IMR-90 (cell line): ENCODE results near the gene IMP3. TPM values are rescaled to one million over a fixed set of nuclear protein-coding genes. Genes with fewer than 3 reads are reported as not detected.
"Not testable (repeated sequence)": the region's sequence is repeated elsewhere in the genome, so short reads cannot be mapped to it uniquely, and the experiment has no call there.

Experiments
- ATAC-seq: fragments of 200-7000 bp; cut with Tn5 transposase; 2 replicates; pipeline ENCODE4 v1.9.1; 2020; ENCODE audit warnings: low read depth, mild to moderate bottlenecking, moderate library complexity
- BruUV-seq: library from RNA; stranded (reverse); fragments of 400-500 nt; replicated peaks from 2 replicates; lab custom pipeline; 2021; lab: Mats Ljungman, UMichigan
- CTCF ChIA-PET: fragments of 300-600 bp; formaldehyde crosslinking; extraction: SDS; loops from one replicate; lab custom pipeline; 2021; ENCODE audit warnings: antibody characterized with exemption; lab: Yijun Ruan, JAX
- POLR2A ChIA-PET: fragments of 300-600 bp; sonication (Branson Sonifier 250); formaldehyde crosslinking; loops from one replicate; lab custom pipeline; 2022; ENCODE audit warnings: antibody characterized with exemption; ENCODE audit not compliant: unreplicated experiment; lab: Charles Lee
- DNase-seq: peaks from one replicate; pipeline ENCODE4 v3.0.0; 2013
- H2AFZ ChIP-seq: replicated peaks from 2 replicates; pipeline ENCODE3; 2013; ENCODE audit warnings: low read length, mild to moderate bottlenecking; ENCODE audit not compliant: poor library complexity
- H2AK5ac ChIP-seq: 2 replicates; pipeline ENCODE4 v1.6.1; 2013; ENCODE audit warnings: low read depth, low read length, inconsistent platforms
- H2AK9ac ChIP-seq: replicated peaks from 2 replicates; pipeline ENCODE3; 2013; ENCODE audit warnings: mild to moderate bottlenecking, low read depth, low read length, moderate library complexity; ENCODE audit not compliant: poor library complexity
- H2BK120ac ChIP-seq: 2 replicates; pipeline ENCODE4 v1.6.1; 2013; ENCODE audit warnings: low read depth, low read length, inconsistent platforms
- H2BK15ac ChIP-seq: 3 replicates; pipeline ENCODE4 v1.6.1; 2013; ENCODE audit warnings: low read depth, low read length, inconsistent platforms
- H2BK20ac ChIP-seq: 2 replicates; pipeline ENCODE4 v1.6.1; 2013; ENCODE audit warnings: low read depth, mild to moderate bottlenecking, inconsistent platforms, low read length, moderate library complexity
- H2BK5ac ChIP-seq: 2 replicates; pipeline ENCODE4 v1.6.1; 2013; ENCODE audit warnings: mild to moderate bottlenecking, low read depth, low read length, inconsistent platforms; ENCODE audit not compliant: poor library complexity, severe bottlenecking
- H3K14ac ChIP-seq: replicated peaks from 2 replicates; pipeline ENCODE4 v1.6.1; 2013; ENCODE audit warnings: low read depth, low read length, inconsistent platforms
- H3K18ac ChIP-seq: 2 replicates; pipeline ENCODE4 v1.6.1; 2013; ENCODE audit warnings: low read depth, low read length, control low read depth
- H3K23ac ChIP-seq: 2 replicates; pipeline ENCODE4 v1.6.1; 2013; ENCODE audit warnings: low read depth, low read length, inconsistent platforms
- H3K27ac ChIP-seq: 2 replicates; pipeline ENCODE4 v1.5.1; 2013; ENCODE audit warnings: mild to moderate bottlenecking, control low read depth, low read length; ENCODE audit not compliant: insufficient read depth
- H3K27me3 ChIP-seq: 2 replicates; pipeline ENCODE4 v1.6.1; 2013; ENCODE audit warnings: low read length; ENCODE audit not compliant: control insufficient read depth, insufficient read depth
- H3K36me3 ChIP-seq: 2 replicates; pipeline ENCODE4 v1.6.1; 2013; ENCODE audit warnings: low read length, mixed read lengths; ENCODE audit not compliant: control insufficient read depth, insufficient read depth
- H3K4ac ChIP-seq: 2 replicates; pipeline ENCODE4 v1.6.1; 2013; ENCODE audit warnings: low read depth, low read length, inconsistent platforms
- H3K4me1 ChIP-seq: 2 replicates; pipeline ENCODE4 v1.6.1; 2013; ENCODE audit warnings: low read length, mixed read lengths; ENCODE audit not compliant: control insufficient read depth, insufficient read depth
- H3K4me2 ChIP-seq: 2 replicates; pipeline ENCODE4 v1.6.1; 2013; ENCODE audit warnings: low read depth, mild to moderate bottlenecking, control low read depth, low read length, moderate library complexity
- H3K4me3 ChIP-seq: 2 replicates; pipeline ENCODE4 v1.5.1; 2013; ENCODE audit warnings: low read depth, mild to moderate bottlenecking, control low read depth, low read length, moderate library complexity; ENCODE audit not compliant: insufficient read depth
- H3K56ac ChIP-seq: 2 replicates; pipeline ENCODE4 v1.6.1; 2013; ENCODE audit warnings: low read length, inconsistent platforms; ENCODE audit not compliant: insufficient read depth; ENCODE audit errors: extremely low read depth
- H3K79me1 ChIP-seq, 2 experiments: 2 replicates each; pipeline ENCODE4 v1.6.1; 2013; ENCODE audit warnings: low read length in 2 of 2, inconsistent platforms in 1 of 2, low read depth in 1 of 2
- H3K9ac ChIP-seq: 2 replicates; pipeline ENCODE4 v1.6.1; 2013; ENCODE audit warnings: low read depth, low read length, control low read depth
- H3K9me1 ChIP-seq: 2 replicates; pipeline ENCODE4 v1.6.1; 2013; ENCODE audit warnings: low read length, inconsistent platforms; ENCODE audit not compliant: insufficient read depth
- H3K9me3 ChIP-seq: 2 replicates; pipeline ENCODE4 v1.6.1; 2013; ENCODE audit warnings: low read length; ENCODE audit not compliant: control insufficient read depth, insufficient read depth
- H4K20me1 ChIP-seq: 2 replicates; pipeline ENCODE4 v1.6.1; 2013; ENCODE audit warnings: low read length, inconsistent platforms; ENCODE audit not compliant: insufficient read depth
- H4K5ac ChIP-seq: 2 replicates; pipeline ENCODE4 v1.6.1; 2013; ENCODE audit warnings: mild to moderate bottlenecking, low read depth, low read length, control low read depth
- H4K8ac ChIP-seq, 2 experiments: 2 replicates each; pipeline ENCODE4 v1.6.1; 2013; ENCODE audit warnings: low read depth in 2 of 2, low read length in 2 of 2, control low read depth in 1 of 2, inconsistent platforms in 1 of 2
- H4K91ac ChIP-seq: 2 replicates; pipeline ENCODE4 v1.6.1; 2013; ENCODE audit warnings: low read depth, low read length, inconsistent platforms; ENCODE audit not compliant: insufficient read depth
- BHLHE40 ChIP-seq: fragments of 150-350 bp; IDR thresholded peaks from 2 replicates; pipeline ENCODE4 v1.6.1; 2016; ENCODE audit warnings: mild to moderate bottlenecking, low read depth, low read length
- CEBPB ChIP-seq: IDR thresholded peaks from 2 replicates; pipeline ENCODE4 v1.6.1; 2012; ENCODE audit warnings: low read depth, low read length, improper control_type of control experiment
- CHD1 ChIP-seq: IDR thresholded peaks from 2 replicates; pipeline ENCODE4 v1.6.1; 2012; ENCODE audit warnings: low read depth, low read length, improper control_type of control experiment
- ELK1 ChIP-seq: fragments of 150-350 bp; IDR thresholded peaks from 2 replicates; pipeline ENCODE4 v1.6.1; 2016; ENCODE audit warnings: low read depth, mild to moderate bottlenecking, low read length, moderate library complexity, borderline replicate concordance
- FOS ChIP-seq: fragments of 150-350 bp; IDR thresholded peaks from 2 replicates; pipeline ENCODE4 v1.6.1; 2016; ENCODE audit warnings: low read depth, low read length
- POLR2A ChIP-seq: IDR thresholded peaks from 2 replicates; pipeline ENCODE4 v1.6.1; 2012; ENCODE audit warnings: mild to moderate bottlenecking, low read depth, low read length
- RAD21 ChIP-seq: IDR thresholded peaks from 2 replicates; pipeline ENCODE4 v1.6.1; 2012; ENCODE audit warnings: low read length, improper control_type of control experiment
- RCOR1 ChIP-seq: IDR thresholded peaks from 2 replicates; pipeline ENCODE4 v1.6.1; 2012; ENCODE audit warnings: mild to moderate bottlenecking, low read length, improper control_type of control experiment; ENCODE audit not compliant: insufficient replicate concordance
- RFX5 ChIP-seq: IDR thresholded peaks from 2 replicates; pipeline ENCODE4 v1.8.0; 2012; ENCODE audit warnings: low read depth, mild to moderate bottlenecking, low read length, moderate library complexity
- WGBS, 2 experiments: methylation state at CpG; one replicate each; pipeline versions ENCODE4 v1.1.5 to v1.1.7; 2013; ENCODE audit warnings: missing lambda C conversion rate in 2 of 2; ENCODE audit not compliant: insufficient read length in 1 of 2; ENCODE audit errors: extremely low coverage in 2 of 2; 5-methylcytosine and 5-hydroxymethylcytosine counted together
- dilution Hi-C: fragments of 300-500 bp; cut with HindIII; formaldehyde crosslinking; loops from one replicate; pipeline ENCODE4 v1.14.3; 2018; ENCODE audit warnings: low sequenced_read_pairs; ENCODE audit not compliant: unreplicated experiment
- in situ Hi-C: fragments of 300-500 bp; cut with MboI; formaldehyde crosslinking; loops from 3 replicates; pipeline ENCODE4 v1.14.3; 2019; ENCODE audit warnings: low sequenced_read_pairs, inconsistent platforms, mixed read lengths
- intact Hi-C: fragments of 100-400 bp; cut with micrococcal nuclease; formaldehyde crosslinking; loops from 2 replicates; pipeline ENCODE4 v1.10.0; 2022
- polyA plus RNA-seq, 3 experiments: library from polyadenylated mRNA; depleted of rRNA; stranded (reverse); fragments of >200 nt; gene quantifications; 2 replicates each; pipeline ENCODE4 v1.2.3, GENCODE V29; 2012; ENCODE audit warnings: low replicate concordance in 1 of 3
- total RNA-seq: library from RNA; depleted of rRNA; stranded (reverse); fragments of >200 nt; gene quantifications from 2 replicates; pipeline ENCODE4 v1.2.3, GENCODE V29; 2012

IMP3 gene
- total and polyA plus RNA-seq, 2 of the 4 experiments (the other 2 are of a cell fraction), result 42.1 to 59.3 TPM

- TF ChIP-seq RCOR1 (no peak), FOS (no peak), ELK1 (no peak), CHD1 (no peak), BHLHE40 (no peak), CEBPB (no peak), RAD21 (no peak), RFX5 (no peak), POLR2A (no peak)
- intact Hi-C loops, result loop anchor here (5.0 kb wide), 2 partner anchors 166 to 184 kb away; partner anchors contain the start of gene SIN3A
- Histone ChIP-seq H2BK5ac (no peak overlapping the region), H2BK120ac (no peak overlapping the region), H3K14ac (no peak overlapping the region), H3K4me3 (no peak overlapping the region), H3K9me1 (0 out of 2 replicates have a peak, but pooled peaks cover 4% of the 10 kb centered on the region), H2AK5ac (no peak overlapping the region), H3K4ac (no peak overlapping the region), H3K23ac (no peak overlapping the region), H3K27ac (no peak overlapping the region), H3K4me2 (no peak overlapping the region), H3K27me3 (no peaks in the 10 kb centered on the region), H3K4me1 (peaks cover 4% of the 10 kb centered on the region; the same call in 1 of the 2 replicates), H2AK9ac (no peak overlapping the region), H2AFZ (no peak overlapping the region), H4K91ac (no peak overlapping the region), H4K20me1 (peaks cover 24% of the 10 kb centered on the region), H2BK20ac (no peak overlapping the region), H3K36me3 (no peaks in the 10 kb centered on the region), H3K56ac (no peak overlapping the region), H3K18ac (no peak overlapping the region), H4K5ac (no peak overlapping the region), H3K79me1 (peaks cover 13 to 41% of the 10 kb centered on the region in 2 experiments), H2BK15ac (no peak overlapping the region), H3K9ac (no peak overlapping the region), H4K8ac (no peak overlapping the region), H3K9me3 (no peaks in the 10 kb centered on the region)
- BruUV-seq, result no TSS peak
- POLR2A ChIA-PET, result interaction anchor here (0.6 kb wide), 1 partner anchor 10 kb away, joined by 3 read pairs; no protein-coding TSS in a partner anchor
- WGBS, 2 experiments, result 100% methylated on average over 3 of the region's 6 CpGs; no CpG with 5 or more reads in 1 of the 2 experiments
- DNase-seq (no peak), ATAC-seq (no peak)
- CTCF ChIA-PET, result interaction anchor here (0.5 kb wide), 1 partner anchor 105 kb away, joined by 10 read pairs; no protein-coding TSS in a partner anchor
- in situ Hi-C loops, result loop anchor here (5.0 kb wide), 1 partner anchor 46 kb away; no protein-coding TSS in a partner anchor
- dilution Hi-C loops, result no loop called here
Measured at GRCh38 chr15:75636026-75636425, 4.0 kb downstream of the IMP3 start.

- H2BK5ac ChIP-seq, H2AK5ac ChIP-seq, H3K4ac ChIP-seq, H3K9ac ChIP-seq, H3K23ac ChIP-seq, H4K91ac ChIP-seq, H3K18ac ChIP-seq, H3K56ac ChIP-seq, H2BK20ac ChIP-seq, H3K9me1 ChIP-seq, H3K14ac ChIP-seq, H3K36me3 ChIP-seq, H3K4me3 ChIP-seq, H3K4me2 ChIP-seq, H2AFZ ChIP-seq, POLR2A ChIA-PET, H3K9me3 ChIP-seq, H4K8ac ChIP-seq, H3K27ac ChIP-seq, H4K5ac ChIP-seq, ATAC-seq, DNase-seq, H2BK120ac ChIP-seq, H3K4me1 ChIP-seq, in situ Hi-C loops, dilution Hi-C loops, CTCF ChIA-PET, intact Hi-C loops, BruUV-seq, H2AK9ac ChIP-seq, H3K27me3 ChIP-seq, H2BK15ac ChIP-seq: not testable (repeated sequence)
- no CpG with 5 or more reads among the region's 7 CpGs for WGBS, 2 experiments
- Histone ChIP-seq H4K20me1 (peaks cover 17% of the 10 kb centered on the region), H3K79me1 (peaks cover 8 to 31% of the 10 kb centered on the region in 2 experiments)
Measured at GRCh38 chr15:75633922-75634321, 6.1 kb downstream of the IMP3 start.
